Measurements from ENCODE around the gene PLEKHA4.
"Not testable (repeated sequence)": the region's sequence is repeated elsewhere in the genome, so short reads cannot be mapped to it uniquely, and the experiment has no call there.

PLEKHA4 gene

DNA sequence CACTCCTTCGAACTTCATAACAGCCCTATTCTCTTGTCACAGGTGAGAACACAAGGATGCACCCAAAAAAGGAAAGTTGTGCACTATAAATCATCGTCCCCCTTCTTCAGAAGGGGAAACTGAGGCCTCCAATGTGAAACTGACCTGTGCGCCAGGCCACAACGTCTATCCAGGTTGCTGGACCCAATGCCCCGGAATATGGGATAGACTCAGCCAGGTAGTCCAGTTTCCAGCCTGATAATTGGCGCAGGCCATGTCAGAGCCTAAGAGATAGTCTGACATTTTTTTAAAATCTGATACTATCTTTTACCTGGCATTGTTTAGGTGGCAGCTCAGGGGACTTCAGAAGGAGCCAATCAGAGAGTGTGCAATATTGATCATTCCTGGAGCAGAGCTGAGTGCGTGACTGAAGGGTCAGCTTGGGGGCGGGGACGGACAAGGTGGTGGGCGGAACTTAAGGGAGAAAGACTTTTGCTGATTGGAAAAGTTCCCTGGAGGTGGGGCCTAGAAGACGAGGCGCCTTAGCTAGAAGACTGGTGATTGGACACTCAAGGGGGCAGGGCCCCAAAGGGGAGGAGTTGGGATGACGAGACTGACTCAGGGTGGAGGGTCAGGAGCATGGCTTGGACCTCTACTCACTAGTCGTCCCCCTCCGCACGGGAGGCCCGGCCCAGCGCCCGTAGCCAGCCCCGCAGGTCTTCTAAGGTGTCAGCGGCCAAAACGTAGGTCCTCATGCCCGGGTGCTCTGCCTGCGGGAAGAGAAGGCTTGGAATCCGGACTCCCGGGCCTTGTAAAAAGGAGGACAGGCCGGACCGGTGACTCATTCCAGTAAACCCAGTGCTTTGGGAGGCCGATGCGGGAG lies 8.5 kb downstream of the PLEKHA4 start:
- no peak for DNase-seq

DNA sequence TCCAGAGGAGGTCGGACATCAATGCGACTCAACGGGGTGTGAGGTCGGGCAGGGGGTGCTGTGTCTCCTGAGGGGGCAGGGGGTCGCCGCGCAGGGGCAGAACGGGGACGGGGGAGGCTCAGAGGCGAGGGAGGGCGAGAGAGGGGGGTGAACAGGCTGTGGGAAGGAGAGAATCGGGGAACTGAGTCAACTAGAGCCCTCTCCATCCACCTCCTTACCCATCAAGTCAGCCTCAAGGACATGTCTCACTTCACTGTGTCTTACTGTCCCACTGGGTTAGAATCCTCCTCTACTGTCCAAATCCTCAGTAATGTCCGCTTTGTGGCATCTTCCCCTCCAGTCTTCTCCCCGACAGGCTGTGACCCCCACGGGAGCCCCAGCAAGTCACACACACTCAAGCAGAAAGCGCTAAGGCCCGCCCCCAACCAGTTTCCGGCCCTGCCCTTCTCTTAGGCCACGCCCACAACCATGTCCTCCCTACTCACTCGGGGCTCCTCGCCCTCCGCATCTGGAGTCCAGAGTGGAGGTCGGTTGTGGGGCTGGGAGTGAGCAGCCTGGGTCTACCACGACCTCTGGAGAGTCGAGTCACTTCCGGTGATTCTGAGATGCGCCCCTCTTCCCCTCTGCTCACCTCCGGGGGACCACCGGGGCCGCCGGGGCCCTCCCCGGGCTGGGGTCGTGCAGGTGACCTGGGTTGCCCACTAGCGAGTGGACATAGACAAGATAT lies 9.3 kb downstream of the PLEKHA4 start:
- peak; percentile 81 for DNase-seq

DNA sequence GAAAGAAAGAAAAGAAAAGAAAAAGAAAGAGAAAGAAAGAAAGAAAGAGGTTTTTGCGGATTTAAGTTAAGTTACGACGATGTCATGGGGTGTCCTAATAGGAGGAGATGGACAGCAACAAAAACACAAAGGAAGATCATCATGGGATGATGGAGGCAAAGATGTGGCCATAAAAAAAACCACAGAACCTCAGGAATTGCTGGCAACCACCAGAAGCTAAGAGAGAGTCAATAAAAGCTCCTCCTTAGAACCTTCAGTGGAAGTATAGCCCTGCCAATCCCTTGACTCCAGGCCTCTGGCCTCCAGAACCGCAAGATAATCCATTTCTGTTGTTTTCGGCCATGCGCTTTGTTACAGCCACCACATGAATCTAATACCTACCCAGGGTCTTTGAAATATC lies 11.5 kb downstream of the PLEKHA4 start:
- no peak for DNase-seq

DNA sequence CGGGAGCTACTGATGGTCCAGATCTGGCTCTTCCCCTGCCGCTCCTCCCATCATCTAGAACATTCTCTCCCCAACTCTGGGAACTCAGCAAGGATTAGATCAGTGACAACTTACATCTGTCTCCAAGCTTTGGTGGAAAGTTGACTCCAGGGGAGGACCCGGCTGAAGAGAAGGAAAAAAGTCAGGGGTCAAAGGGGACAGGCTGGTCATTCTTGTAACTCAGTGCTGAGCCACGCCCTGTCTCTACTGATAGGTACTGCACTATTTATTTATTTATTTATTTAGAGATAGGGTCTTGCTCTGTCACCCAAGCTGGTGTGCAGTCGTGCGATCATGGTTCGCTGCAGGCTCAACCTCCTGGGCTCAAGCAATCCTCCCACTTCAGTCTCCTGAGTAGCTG lies 14.3 kb downstream of the PLEKHA4 start:
- no peak for DNase-seq

DNA sequence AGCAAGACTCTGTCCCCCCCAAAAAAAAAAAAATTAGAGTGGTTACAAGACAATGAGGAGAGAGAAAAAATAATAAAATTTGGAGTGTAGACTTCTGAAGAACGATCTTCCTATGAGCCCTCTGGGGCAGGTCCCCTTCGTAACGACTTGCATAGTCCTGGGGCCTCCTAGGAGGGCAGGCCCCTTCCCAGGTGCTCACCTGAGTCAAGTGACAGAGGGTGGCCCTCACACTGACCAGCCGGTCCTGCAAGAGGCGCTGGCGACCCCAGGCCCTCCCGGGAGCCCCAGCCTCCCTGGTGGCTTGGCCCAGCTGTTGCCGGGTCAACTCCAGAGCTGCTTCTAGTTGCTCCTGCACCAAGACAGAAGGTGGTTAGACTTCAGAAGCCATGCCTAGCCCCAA lies 14.9 kb downstream of the PLEKHA4 start:
- no peak for DNase-seq

DNA sequence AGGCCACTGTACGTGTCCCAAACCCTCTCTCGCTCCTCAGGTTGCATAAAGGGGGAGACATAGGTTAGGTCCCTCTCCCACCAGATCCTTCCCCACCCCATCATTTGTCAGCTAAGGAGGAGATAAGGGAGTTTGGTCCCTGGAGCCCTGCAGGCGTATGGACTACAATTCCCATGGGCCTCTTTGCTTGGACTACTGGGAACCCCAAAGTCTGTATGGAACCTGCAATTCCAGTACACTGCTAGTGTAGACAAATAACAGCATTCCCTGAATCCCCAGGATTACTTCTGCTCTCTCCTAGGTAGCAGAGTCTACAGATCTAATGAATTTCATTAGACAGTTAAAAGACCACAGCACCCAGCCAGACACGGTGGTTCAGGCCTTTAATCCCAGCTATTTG lies 16.1 kb downstream of the PLEKHA4 start:
- no peak for DNase-seq

DNA sequence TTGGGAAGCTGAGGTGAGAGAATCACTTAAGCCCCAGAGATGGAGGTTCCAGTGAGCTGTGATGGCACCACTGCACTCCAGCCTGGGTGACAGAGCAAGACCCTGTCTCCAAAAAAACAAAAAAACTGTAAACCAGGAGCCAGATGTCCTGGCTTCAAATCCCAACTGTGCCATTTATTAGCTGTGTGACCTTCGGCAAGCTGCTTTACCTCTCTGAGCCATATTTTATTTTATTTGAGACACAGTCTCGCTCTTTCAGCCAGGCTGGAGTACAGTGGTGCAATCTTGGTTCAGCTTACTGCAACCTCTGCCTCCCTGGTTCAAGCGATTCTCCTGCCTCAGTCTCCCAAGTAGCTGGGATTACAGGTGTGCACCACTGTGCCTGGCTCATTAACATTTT lies 21.8 kb downstream of the PLEKHA4 start:
- DNase-seq, result not testable (repeated sequence)

DNA sequence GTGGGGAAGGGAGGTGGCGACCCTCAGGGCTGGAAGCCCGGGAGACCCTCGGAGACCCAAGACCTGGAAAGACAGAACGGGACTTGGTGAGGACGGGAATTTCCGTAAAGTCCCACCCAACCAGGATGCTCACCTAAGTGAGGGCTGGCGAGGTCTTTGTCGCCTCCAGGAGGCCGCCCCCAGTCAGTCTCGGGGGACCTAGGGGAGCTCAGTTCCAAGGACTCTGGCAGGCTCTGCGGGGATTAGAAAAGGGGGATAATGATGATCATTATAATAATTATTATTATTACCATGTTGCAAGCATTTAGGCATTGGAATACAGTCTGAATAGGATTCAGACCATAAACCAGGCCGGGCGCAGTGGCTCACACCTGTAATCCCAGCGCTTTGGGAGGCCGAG lies 23.0 kb downstream of the PLEKHA4 start:
- DNase-seq, result no peak

DNA sequence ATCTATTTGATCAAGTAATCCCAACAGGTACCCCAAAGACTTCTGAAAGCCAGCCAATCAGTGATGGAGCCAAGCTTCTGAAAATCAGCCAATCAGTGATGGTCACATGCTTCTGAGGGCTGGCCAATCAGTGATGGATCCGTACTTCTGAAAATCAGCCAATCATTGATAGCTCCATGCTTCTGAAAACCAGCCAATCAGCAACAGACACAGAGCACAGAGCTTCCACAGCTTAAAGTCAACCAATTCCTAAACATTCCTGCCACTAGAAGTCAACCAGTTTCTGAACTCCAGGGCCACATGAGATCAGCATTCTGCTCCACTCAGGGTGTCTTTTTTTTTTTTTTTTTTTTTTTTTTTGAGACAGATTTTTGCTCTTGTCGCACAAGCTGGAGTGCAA lies 23.9 kb downstream of the PLEKHA4 start:
- DNase-seq, result no peak

DNA sequence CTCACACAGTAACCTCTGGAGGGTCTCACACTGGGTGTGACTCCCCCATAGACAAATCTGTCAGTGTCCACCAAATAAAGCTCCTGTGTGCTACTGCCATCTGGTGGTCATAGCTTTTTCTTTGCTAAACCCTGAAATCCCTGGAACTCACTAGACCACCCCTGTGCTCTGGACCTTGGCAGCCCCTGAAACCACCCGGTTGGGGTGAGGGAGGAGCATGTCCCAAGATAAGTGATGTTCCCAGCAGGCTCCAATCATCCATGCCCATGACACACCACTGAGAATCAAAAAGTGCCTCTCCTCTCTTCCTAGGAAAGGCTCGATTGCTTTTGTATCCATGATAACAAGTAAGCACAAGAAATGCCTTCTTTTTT lies 25.6 kb downstream of the PLEKHA4 start:
- peak; percentile 61 for DNase-seq

DNA sequence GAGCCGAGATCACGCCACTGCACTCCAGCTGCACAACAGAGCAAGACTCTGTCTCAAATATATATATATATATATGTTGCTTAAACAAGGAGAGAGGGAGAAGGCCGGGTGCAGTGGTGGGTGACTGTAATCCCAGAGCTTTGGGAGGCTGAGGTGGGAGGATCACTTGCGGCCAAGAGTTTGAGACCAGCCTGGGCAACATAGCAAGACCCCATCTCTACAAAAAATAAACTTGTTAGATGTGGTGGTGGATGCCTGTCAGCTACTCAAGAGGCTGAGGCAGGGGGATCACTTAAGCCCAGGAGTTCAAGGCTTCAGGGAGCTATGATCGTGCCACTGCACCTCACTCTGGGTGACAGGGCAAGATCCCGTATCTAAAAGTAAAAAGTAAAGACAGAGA lies 26.8 kb downstream of the PLEKHA4 start:
- DNase-seq, result no peak

DNA sequence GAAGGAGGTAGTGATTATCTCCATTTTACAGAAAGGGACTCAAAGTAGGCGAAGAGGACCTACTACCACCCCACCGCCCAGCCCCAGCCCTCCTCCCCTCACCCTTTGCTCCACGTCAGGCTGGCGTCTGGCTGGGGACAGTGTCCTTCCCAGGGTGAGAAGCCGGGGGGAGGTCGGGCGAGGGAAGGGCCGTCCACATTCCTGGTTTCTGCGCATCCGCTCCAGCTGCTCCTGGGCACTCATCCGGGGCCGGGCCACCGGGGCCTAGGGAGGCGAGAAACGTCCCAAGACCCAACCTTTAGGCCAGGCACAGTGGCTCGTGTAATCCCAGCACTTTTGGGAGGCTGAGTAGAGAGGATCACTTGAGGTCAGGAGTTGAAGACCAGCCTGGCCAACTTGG lies 27.4 kb downstream of the PLEKHA4 start:
- DNase-seq, result no peak

DNA sequence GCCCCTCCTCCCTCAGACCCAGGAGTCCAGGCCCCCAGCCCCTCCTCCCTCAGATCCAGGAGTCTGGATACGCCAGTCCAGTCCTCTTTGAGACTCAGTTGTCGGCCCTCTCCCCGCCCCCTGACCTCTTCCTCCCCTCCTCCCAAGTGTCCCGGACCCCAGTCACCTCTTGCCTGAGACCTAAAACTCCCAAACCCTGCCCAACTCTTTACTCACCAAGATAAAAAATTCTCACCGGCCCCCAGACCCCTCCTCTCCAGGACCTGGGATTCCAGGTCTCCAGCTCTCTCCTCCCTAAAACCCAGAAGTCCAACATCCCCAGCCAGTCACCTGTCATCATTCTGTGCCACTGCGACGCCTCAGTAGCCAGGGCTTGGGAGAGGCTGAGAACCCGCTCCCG lies 30.7 kb downstream of the PLEKHA4 start:
- DNase-seq, result no peak

DNA sequence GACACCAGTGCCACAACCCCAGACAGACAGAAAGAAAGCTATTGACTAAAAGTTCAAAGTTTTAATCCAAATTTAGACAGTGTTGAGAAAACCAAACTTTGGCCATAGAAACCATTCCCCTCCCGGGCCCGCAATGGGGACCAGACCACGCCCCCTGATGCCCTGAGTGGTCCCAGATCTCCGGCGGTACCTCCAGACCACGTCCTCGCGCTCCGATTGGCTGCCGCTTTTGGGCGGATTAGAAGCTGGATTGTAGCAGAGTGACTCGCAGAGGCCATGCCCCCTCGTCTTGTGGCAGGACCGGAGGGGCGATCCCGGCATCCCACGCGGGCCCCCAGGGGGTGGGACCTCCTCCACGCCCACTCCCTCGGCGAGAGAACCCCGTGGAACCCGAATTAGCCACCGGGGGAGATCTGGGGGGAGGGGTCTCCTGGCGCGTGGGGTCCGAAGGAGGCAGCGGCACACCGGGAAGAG lies 31.3 kb downstream of the PLEKHA4 start:
- peak; percentile 86 for DNase-seq

DNA sequence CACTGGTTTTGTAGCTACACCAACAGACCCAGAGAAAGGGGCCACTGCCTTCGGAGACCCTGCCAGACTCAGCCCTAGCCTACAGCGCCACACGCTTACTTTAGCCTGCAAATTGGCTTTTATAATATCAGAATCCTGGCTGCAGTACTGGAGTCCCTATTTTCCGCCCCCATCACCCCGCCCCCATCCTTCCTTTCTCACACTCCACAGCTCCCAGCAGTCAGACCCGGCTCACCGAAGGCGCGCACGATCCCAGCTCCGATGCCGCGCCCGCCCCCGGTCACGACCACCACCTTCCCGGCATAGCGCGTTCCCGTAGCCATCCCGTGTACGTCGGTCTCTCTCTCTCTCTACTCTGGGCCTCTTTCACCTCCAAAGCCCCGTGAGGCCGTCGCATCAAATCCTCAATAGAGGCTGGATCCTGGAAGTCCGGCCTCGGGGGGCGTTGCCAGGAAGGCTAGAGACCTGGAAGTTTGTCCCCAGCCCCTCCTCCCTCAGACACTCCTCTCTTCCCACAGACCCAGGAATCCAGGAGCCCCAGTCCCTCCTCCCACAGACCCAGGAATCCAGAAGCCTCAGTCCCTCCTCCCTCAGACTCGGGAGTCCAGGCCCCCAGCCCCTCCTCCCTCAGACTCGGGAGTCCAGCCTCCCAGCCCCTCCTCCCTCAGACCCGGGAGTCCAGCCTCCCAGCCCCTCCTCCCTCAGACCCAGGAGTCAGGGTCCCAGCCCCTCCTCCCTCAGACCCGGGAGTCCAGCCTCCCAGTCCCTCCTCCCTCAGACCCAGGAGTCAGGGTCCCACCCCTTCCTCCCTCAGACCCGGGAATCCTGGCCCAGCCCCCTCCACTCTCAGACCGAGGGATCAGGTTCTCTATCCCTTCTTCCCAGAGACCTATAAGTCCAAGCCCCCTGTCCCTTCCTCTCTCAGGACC lies 32.1 kb downstream of the PLEKHA4 start, which contains the start of gene HSD17B14:
TSS of gene HSD17B14 (minus strand) at position 403 of the 929 bp plus-strand sequence. CDS start at position 323, 80 bp downstream.
- DNase-seq, result no peak

DNA sequence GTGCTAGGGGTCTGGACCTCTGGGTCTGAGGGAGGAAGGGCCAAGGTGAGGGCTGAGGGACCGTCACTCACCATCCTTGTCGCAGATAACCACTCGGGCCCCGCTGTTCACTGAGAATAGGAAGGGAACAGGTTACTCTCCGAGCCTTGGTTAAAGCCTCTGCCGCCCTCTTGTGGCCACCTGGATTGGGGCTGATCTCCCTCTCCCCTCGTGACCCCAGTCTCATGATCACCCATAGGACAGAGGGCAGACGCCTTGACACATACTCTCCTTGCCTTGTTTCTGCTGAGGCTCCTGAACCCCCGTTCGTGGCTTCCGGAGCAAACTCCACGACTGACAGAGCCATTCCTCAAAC lies 32.7 kb downstream of the PLEKHA4 start:
- peak; percentile 95 for DNase-seq

DNA sequence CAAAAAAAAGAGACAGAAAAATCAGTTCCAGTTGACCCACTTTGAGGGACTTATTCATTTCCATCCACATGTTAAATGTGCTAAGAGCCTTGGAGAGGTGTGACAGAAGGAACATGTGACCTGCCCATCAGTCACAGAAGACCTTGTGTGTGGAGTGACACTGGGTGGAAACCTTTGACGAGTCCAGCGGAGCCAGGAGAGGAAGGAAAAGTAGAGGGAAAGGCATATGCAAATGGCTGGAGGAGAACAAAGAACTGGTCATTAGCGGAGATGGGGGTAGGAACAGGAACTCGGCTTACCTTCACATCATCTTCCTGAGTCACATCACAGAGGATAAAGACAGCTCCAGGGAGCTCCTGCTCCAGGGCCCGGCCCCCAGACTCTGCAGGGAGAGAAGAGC lies 34.4 kb downstream of the PLEKHA4 start:
- DNase-seq, result no peak

DNA sequence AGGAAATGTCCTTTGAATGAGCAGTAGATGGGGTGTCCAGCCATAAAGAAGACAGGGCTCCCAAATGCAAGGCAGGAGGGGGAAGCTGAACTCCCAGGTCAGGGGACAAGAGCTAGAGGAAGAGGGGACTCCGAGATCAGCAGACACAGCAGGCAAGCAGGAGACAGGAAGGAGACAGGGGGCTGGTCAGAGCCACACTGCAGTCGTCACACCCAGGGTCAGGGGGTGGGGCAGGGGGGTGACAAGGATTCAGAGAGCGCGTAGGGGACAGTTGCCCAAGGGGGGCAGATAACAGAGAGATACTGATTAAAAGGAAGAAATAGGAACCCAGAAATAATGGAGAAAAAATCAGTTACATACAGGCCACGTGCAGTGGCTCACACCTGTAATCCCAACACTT lies 35.4 kb downstream of the PLEKHA4 start:
- DNase-seq, result no peak

DNA sequence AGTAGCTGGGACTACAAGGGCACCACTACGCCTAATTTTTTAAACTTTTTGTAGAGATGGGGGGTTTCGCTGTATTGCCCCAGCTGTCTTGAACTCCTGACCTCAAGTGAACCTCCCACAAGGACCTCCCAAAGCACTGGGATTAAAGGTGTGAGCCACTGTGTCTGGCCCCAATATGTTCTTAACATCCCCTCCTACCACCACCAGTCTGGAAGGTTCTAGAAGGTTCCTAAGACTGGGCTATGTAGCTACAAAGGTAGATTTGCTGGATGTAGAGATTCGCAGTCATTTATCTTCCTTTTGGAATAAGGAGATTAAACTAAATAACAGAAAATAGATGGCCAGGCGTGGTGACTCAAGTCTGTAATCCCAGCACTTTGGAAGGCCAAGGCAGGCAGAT lies 37.5 kb downstream of the PLEKHA4 start:
- no peak for DNase-seq

DNA sequence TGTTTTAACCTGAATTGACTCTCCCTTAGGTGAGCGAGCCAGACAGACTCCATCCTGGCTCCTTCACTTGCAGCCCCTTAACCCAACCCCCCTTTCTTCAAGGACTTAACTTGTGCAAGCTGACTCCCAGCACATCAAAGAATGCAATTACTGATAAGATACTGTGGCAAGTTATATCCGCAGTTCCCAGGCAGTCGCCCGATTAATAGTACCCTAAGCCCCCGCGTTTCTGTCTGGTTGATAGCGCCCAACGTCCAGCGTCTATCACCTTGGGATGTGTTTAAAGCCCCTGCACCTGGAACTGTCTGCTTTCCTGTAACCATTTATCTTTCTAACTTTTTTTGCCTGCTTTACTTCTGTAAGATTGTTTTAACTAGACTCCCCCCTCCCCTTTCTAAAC lies 38.3 kb downstream of the PLEKHA4 start:
- DNase-seq, result no peak

DNA sequence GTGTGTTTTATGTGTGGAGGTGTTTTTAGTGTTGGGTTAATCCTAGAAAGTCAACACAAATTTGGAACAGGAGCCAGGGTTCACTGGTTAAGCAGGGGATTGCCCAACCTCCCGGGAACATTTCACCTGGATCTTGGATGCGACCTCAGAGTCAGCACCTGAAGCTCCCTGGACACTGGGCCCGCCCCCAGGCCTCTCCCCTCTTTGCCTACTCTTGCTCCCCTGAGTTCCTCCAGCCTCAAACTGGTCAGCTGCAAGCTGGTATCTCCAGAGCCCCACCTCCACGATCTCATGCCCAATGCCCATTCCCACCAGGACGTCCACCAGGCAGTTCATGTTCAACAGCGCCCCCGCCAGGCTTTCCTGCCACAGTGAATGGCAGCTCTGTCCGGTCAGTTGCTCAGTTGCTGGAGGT lies 41.8 kb downstream of the PLEKHA4 start:
- no peak for DNase-seq

DNA sequence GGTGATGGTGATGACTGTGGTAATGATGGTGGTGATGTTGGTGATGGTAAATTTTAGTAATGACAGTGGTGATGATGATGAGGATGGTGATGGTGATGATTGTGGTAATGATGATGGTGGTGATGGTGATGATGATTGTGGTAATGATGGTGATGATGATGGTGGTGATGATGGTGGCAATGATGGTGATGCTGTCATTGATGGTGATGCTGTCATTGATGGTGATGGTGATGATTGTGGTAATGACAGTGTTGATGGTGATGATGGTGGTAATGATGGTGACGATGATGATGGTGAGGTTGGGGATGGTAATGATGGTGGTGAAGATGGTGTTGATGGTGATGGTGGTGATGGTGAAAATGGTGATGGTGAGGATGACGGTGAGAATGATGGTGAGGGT lies 45.9 kb downstream of the PLEKHA4 start:
- DNase-seq, result no peak

DNA sequence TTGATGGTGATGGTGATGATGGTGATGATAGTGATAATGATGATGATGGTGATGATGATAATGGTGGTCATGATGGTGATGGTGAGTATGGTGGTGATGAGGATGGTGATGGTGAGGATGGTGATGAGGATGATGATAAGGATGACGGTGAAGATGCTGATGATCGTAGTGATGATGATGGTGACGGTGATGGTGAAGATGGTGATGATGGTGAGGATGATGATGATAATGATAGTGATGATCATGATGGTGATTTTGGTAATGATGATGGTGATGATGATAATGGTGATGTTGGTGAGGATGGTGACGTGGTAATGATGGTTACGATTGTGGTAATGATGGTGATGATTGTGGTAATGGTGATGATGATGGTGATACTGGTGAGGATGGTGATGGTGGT lies 46.8 kb downstream of the PLEKHA4 start:
- DNase-seq, result no peak

Measured in activated CD4-positive, alpha-beta T cell treated with anti-CD3 and anti-CD28 coated beads, Interleukin-2, amount 50 U/mL, for 16 hours (primary cell).